ENCODE data around the gene AKAP13.

Gene AKAP13

GRCh38 chr15:85518979-85519761 is 138.8 kb downstream of the AKAP13 start:
- no peak for TF ChIP-seq SPI1 (IDR thresholded peaks at IDR 0.05; ENCODE audit: low read depth, low read length)
- no peak for DNase-seq (ENCODE audit: insufficient read length, low spot score)
- FAIRE-seq: no peak

GRCh38 chr15:85520650-85521049 is 140.2 kb downstream of the AKAP13 start:
- TF ChIP-seq POLR2AphosphoS5 (IDR thresholded peaks at IDR 0.05; ENCODE audit: low read depth, low read length) (no peak), POU2F2 (IDR thresholded peaks at IDR 0.05; ENCODE audit: low read depth, low read length) (no peak), POLR2A (IDR thresholded peaks at IDR 0.05; ENCODE audit: low read depth, low read length) (no peak), SPI1 (IDR thresholded peaks at IDR 0.05; ENCODE audit: low read depth, low read length) (no peak), PAX5 (IDR thresholded peaks at IDR 0.05; ENCODE audit: insufficient read depth, low read length, severe bottlenecking) (no peak), TAF1 (IDR thresholded peaks at IDR 0.05; ENCODE audit: low read depth, low read length) (no peak)
- DNase-seq (ENCODE audit: insufficient read length, low spot score) (no peak), FAIRE-seq (no peak)

- DNase-seq (ENCODE audit: insufficient read length, low spot score) (no peak), FAIRE-seq (no peak)
- no peak for TF ChIP-seq PAX5 (IDR thresholded peaks at IDR 0.05; ENCODE audit: insufficient read depth, low read length, severe bottlenecking)
- no peak for TF ChIP-seq POLR2AphosphoS5 (IDR thresholded peaks at IDR 0.05; ENCODE audit: low read depth, low read length)
- TF ChIP-seq POU2F2 (IDR thresholded peaks at IDR 0.05; ENCODE audit: low read depth, low read length): no peak
- TF ChIP-seq POLR2A (IDR thresholded peaks at IDR 0.05; ENCODE audit: low read depth, low read length): no peak
- no peak for TF ChIP-seq TAF1 (IDR thresholded peaks at IDR 0.05; ENCODE audit: low read depth, low read length)
- TF ChIP-seq SPI1 (IDR thresholded peaks at IDR 0.05; ENCODE audit: low read depth, low read length): no peak
These were observed 143.1 kb downstream of the AKAP13 start for GRCh38 chr15:85523530-85523929.

- DNase-seq (ENCODE audit: insufficient read length, low spot score) (no peak), FAIRE-seq (no peak)
- TF ChIP-seq POLR2AphosphoS5 (IDR thresholded peaks at IDR 0.05; ENCODE audit: low read depth, low read length) (no peak), POLR2A (IDR thresholded peaks at IDR 0.05; ENCODE audit: low read depth, low read length) (no peak), POU2F2 (IDR thresholded peaks at IDR 0.05; ENCODE audit: low read depth, low read length) (no peak), PAX5 (IDR thresholded peaks at IDR 0.05; ENCODE audit: insufficient read depth, low read length, severe bottlenecking) (no peak), TAF1 (IDR thresholded peaks at IDR 0.05; ENCODE audit: low read depth, low read length) (no peak), SPI1 (IDR thresholded peaks at IDR 0.05; ENCODE audit: low read depth, low read length) (no peak)
These were observed 145.4 kb downstream of the AKAP13 start for GRCh38 chr15:85525755-85526154.

- no peak for FAIRE-seq
- no peak for TF ChIP-seq POU2F2 (IDR thresholded peaks at IDR 0.05; ENCODE audit: low read depth, low read length)
- TF ChIP-seq PAX5 (IDR thresholded peaks at IDR 0.05; ENCODE audit: insufficient read depth, low read length, severe bottlenecking): no peak
- TF ChIP-seq POLR2AphosphoS5 (IDR thresholded peaks at IDR 0.05; ENCODE audit: low read depth, low read length): no peak
- no peak for TF ChIP-seq POLR2A (IDR thresholded peaks at IDR 0.05; ENCODE audit: low read depth, low read length)
- TF ChIP-seq TAF1 (IDR thresholded peaks at IDR 0.05; ENCODE audit: low read depth, low read length): no peak
- TF ChIP-seq SPI1 (IDR thresholded peaks at IDR 0.05; ENCODE audit: low read depth, low read length): no peak
- DNase-seq (ENCODE audit: insufficient read length, low spot score): no peak
These were observed 147.5 kb downstream of the AKAP13 start for GRCh38 chr15:85527895-85528294.

GRCh38 chr15:85530079-85530478 is 149.7 kb downstream of the AKAP13 start:
- no peak for FAIRE-seq
- no peak for TF ChIP-seq POLR2A (IDR thresholded peaks at IDR 0.05; ENCODE audit: low read depth, low read length)
- DNase-seq (ENCODE audit: insufficient read length, low spot score): no peak

GRCh38 chr15:85531083-85531482 is 150.7 kb downstream of the AKAP13 start:
- FAIRE-seq (no peak), DNase-seq (ENCODE audit: insufficient read length, low spot score) (no peak)
- TF ChIP-seq PAX5 (IDR thresholded peaks at IDR 0.05; ENCODE audit: insufficient read depth, low read length, severe bottlenecking) (no peak), POU2F2 (IDR thresholded peaks at IDR 0.05; ENCODE audit: low read depth, low read length) (no peak), POLR2A (IDR thresholded peaks at IDR 0.05; ENCODE audit: low read depth, low read length) (no peak), SPI1 (IDR thresholded peaks at IDR 0.05; ENCODE audit: low read depth, low read length) (no peak), POLR2AphosphoS5 (IDR thresholded peaks at IDR 0.05; ENCODE audit: low read depth, low read length) (no peak), TAF1 (IDR thresholded peaks at IDR 0.05; ENCODE audit: low read depth, low read length) (no peak)

- no peak for FAIRE-seq
- TF ChIP-seq POU2F2 (IDR thresholded peaks at IDR 0.05; ENCODE audit: low read depth, low read length): no peak
- no peak for TF ChIP-seq POLR2AphosphoS5 (IDR thresholded peaks at IDR 0.05; ENCODE audit: low read depth, low read length)
- no peak for TF ChIP-seq SPI1 (IDR thresholded peaks at IDR 0.05; ENCODE audit: low read depth, low read length)
- no peak for TF ChIP-seq TAF1 (IDR thresholded peaks at IDR 0.05; ENCODE audit: low read depth, low read length)
- no peak for TF ChIP-seq PAX5 (IDR thresholded peaks at IDR 0.05; ENCODE audit: insufficient read depth, low read length, severe bottlenecking)
- TF ChIP-seq POLR2A (IDR thresholded peaks at IDR 0.05; ENCODE audit: low read depth, low read length): no peak
- no peak for DNase-seq (ENCODE audit: insufficient read length, low spot score)
These were observed 152.3 kb downstream of the AKAP13 start for GRCh38 chr15:85532689-85533088.

- TF ChIP-seq PAX5 (IDR thresholded peaks at IDR 0.05; ENCODE audit: insufficient read depth, low read length, severe bottlenecking) (no peak), POLR2A (IDR thresholded peaks at IDR 0.05; ENCODE audit: low read depth, low read length) (no peak), TAF1 (IDR thresholded peaks at IDR 0.05; ENCODE audit: low read depth, low read length) (no peak), SPI1 (IDR thresholded peaks at IDR 0.05; ENCODE audit: low read depth, low read length) (peak; percentile 58), POLR2AphosphoS5 (IDR thresholded peaks at IDR 0.05; ENCODE audit: low read depth, low read length) (no peak)
- FAIRE-seq (peak; percentile 79), DNase-seq (ENCODE audit: insufficient read length, low spot score) (no peak)
These were observed 153.6 kb downstream of the AKAP13 start for GRCh38 chr15:85534031-85534430.

Data from GM12891 (cell line).